K562 treated with DMSO at 1 percent for 4 hours (cell line): Measurements from ENCODE around the gene AATF. TPM values are rescaled to one million over a fixed set of nuclear protein-coding genes. Genes with fewer than 3 reads are reported as not detected.

Experiments used
- total RNA-seq: library from RNA; unstranded; fragments of 300-600 nt; gene quantifications from 2 replicates; pipeline ENCODE4 v1.2.3, GENCODE V29; 2022; ENCODE audit not compliant: insufficient read depth

AATF gene, protein sequence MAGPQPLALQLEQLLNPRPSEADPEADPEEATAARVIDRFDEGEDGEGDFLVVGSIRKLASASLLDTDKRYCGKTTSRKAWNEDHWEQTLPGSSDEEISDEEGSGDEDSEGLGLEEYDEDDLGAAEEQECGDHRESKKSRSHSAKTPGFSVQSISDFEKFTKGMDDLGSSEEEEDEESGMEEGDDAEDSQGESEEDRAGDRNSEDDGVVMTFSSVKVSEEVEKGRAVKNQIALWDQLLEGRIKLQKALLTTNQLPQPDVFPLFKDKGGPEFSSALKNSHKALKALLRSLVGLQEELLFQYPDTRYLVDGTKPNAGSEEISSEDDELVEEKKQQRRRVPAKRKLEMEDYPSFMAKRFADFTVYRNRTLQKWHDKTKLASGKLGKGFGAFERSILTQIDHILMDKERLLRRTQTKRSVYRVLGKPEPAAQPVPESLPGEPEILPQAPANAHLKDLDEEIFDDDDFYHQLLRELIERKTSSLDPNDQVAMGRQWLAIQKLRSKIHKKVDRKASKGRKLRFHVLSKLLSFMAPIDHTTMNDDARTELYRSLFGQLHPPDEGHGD
- 68.2 and 68.8 TPM in 2 replicates for total RNA-seq

GRCh38 chr17:36948717-36949460 is at the start of gene AATF:
Gene AATF (plus strand): TSS chr17:36948954. CDS start chr17:36949126, 172 bp downstream.

DNA sequence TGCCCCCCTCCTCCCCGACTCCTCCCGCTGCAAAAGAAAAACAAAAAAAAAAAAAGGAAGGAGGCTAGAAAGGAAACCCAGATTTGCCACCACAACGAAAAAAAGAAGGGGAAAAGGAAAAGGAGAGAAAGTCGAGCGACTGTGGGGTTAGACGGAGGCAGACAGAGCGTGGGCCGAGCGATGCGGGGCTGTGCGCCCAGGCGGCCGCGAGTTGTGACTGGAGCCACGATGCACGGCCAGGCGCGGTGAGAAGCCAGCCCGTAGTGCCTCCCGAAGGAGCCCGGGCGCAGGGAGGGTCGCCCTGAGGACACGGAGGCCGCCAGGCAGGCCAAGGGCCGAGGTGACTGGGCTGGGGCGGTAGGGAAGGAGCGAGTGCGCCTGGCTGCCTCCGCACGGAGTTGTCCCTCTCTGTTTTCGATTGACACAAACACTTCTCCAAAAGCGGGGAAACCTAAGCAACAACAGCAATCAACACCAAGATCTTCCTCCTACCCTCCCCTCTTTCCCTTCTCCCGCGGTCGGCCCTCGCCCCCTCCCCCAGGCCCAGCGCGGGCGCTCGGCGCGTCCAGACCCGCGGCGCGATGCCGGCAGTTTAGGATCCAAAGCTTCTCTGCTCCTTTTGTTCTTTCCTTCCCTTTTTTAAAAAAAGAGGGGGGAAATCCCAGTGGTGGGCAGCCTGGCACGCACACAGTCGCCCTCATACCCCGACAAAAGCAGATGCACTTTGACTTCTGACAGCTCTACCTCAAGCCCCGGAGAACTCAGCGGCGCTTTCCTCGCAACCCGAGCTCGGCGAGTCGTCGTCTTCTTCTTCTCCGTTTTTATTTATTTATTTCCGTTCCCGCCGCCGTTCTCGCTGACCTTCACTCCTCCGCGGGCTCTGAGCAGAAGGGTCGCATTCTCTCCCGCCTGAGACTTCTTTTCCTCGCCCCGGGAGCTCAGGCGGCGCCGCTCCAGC is 11.5 kb upstream of the AATF start, which contains the start of gene LHX1:
Gene LHX1, plus strand, starts transcription at position 475 of the 958 bp plus-strand sequence. CDS start 723 bp downstream, outside the sequence.

Other genes starting within 250 kb of the AATF start
- gene LHX1, start 11.5 kb upstream of the AATF start, total RNA-seq: not detected in 2 replicates